GM18505 (cell line): ENCODE results near the gene SPINT3.

Experiments
- ATAC-seq: cut with Tn5 transposase; IDR thresholded peaks from one replicate; pipeline ENCODE4 v1.9.1; 2021; ENCODE audit not compliant: unreplicated experiment
- POLR2A ChIP-seq: IDR thresholded peaks from 4 replicates; pipeline ENCODE4 v1.6.1; 2011; ENCODE audit warnings: borderline replicate concordance; ENCODE audit not compliant: insufficient read depth, insufficient read length; ENCODE audit errors: extremely low read depth

Gene SPINT3

GRCh38 chr20:45515147-45515913, at the start of gene SPINT3:
Gene SPINT3, minus strand, starts transcription at chr20:45515622. Its CDS starts 14 bp downstream, at chr20:45515608.
- no peak for TF ChIP-seq POLR2A
- ATAC-seq, result no peak

GRCh38 chr20:45564760-45565276, 49.4 kb upstream of the SPINT3 start:
- no peak for TF ChIP-seq POLR2A
- no peak for ATAC-seq

- ATAC-seq, result no peak
These were observed 39.8 kb upstream of the SPINT3 start for GRCh38 chr20:45555198-45555597.

DNA sequence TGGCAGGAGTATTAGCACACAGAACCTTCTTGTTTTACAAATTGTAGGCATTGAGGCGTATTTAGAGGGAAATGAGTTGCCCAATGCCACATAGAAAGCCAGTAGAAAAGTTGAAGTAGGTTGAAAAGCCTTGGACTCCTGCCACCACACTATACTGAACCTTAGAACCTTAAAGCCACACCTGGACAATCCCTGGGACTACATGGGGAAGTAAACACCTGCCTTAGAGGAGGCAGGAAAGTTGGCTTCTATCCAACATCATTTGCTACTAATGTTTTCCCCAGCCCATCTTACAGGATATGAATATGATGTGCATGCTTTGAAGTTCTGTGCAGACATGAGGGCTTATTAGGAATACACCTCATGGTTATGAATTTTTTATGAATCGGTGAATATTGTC, 37.0 kb upstream of the SPINT3 start:
- ATAC-seq, result no peak

More at GRCh38 chr20:45555198-45555597, 39.8 kb upstream of the SPINT3 start:
- TF ChIP-seq POLR2A, result no peak

DNA sequence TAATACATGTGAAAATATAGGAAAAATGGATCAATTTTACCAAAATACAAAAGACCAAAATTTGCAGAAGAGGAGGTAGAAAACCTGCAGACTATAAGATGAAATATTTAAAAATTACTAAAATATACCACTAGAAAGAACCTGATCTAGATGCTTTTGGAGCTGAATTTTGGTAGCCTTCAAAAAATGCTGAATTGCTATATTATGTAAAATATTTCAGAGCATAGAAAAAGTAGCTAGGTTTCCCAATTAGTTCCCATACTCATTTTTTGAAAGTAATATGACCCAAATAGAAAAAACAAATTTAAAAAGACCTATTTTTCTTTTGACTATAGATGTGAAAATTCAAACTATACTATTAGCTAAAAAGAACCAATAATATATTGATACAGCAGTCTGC, 35.3 kb upstream of the SPINT3 start:
- no peak for TF ChIP-seq POLR2A
- ATAC-seq, result no peak

More for the DNA sequence above, 37.0 kb upstream of the SPINT3 start:
- TF ChIP-seq POLR2A, result no peak

DNA sequence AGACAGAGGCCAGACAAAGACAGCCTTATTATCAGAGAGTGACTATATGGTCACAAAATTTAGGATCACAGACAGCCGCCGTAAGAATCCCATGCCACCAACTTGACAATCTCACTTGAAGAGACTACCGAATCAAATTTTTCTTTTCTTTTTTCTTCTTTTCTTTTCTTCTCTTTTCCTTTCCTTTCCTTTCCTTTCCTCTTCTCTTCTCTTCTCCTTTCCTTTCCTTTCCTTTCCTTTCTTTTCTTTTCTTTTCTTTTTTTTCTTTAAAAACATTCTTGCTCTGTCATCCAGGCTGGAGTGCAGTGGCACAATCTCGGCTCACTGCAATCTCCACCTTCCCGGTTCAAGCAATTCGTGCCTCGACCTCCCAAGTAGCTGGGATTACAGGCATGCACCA, 33.0 kb upstream of the SPINT3 start:
- ATAC-seq, result no peak
- TF ChIP-seq POLR2A, result no peak

DNA sequence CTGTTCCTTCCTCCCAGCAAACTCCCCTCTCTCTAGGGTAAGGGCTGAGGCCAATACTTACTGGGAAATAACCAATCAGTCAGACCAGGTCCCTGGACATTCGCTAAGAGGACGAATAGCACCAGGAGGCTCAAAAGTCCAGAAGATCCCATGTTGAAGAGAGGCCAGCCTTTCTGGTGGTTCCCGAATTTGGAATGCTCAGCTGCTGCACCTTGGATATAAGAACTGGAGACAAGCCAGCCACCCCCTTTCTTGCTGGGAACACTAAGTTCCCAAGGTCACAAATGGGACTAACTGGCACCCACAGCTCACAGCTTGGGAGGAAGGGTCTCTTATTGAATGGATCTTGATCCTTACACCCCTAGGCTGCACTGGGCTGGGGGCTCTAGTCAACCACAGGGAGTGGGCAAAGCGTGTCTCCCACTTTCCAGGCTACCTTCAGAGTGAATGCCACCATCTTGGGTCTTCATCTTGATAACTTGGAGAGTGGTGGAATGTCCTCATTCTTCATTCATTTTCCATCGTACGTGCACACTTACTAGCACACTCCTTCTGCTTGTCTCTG, 31.9 kb upstream of the SPINT3 start, which contains the start of gene EPPIN:
Gene EPPIN (minus strand): TSS at position 196 of the 565 bp plus-strand sequence. CDS start 44 bp downstream, at position 152.
- ATAC-seq, result no peak
- TF ChIP-seq POLR2A, result no peak

DNA sequence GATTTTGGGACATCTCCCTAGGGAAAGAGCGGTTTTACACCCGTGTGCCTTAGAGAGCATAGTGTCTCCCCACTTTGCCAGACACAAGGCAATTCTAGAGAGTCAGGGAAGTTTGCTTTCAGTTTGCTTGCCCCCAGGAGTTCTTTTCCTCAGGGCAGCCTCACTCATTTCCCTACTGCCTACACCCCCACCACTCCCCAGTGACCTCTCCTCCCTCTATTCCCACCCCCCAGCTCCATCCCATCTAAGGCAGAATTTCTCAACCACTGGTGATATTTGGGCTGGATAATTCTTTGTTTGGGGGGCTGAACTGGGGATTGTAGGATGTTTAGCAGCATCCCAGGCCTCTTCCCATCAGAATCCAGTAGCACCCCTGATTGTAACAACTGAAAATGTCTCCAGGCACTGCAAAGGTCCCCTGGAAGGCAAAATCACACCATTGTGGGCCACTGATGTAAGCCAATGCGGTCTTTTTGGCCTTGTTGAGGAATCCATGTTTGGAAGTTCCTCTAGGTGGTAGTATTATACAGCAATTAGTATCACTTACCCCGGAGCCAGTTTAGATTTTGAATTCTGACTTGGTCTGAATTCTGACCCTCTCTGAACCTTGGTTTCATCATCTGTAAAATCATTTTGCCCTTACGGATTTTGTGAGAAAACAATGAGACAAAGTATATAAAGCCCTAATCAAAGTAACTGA, 30.5 kb upstream of the SPINT3 start:
- no peak for TF ChIP-seq POLR2A

GRCh38 chr20:45545351-45545750, 29.9 kb upstream of the SPINT3 start:
- ATAC-seq, result no peak
- no peak for TF ChIP-seq POLR2A

More for the DNA sequence above, 30.5 kb upstream of the SPINT3 start:
- ATAC-seq, result no peak

GRCh38 chr20:45539382-45539781, 24.0 kb upstream of the SPINT3 start, which contains the start of gene WFDC6:
Gene WFDC6, minus strand, starts transcription at chr20:45539482. Its CDS starts 75 bp downstream, at chr20:45539407.
- no peak for ATAC-seq
- no peak for TF ChIP-seq POLR2A

DNA sequence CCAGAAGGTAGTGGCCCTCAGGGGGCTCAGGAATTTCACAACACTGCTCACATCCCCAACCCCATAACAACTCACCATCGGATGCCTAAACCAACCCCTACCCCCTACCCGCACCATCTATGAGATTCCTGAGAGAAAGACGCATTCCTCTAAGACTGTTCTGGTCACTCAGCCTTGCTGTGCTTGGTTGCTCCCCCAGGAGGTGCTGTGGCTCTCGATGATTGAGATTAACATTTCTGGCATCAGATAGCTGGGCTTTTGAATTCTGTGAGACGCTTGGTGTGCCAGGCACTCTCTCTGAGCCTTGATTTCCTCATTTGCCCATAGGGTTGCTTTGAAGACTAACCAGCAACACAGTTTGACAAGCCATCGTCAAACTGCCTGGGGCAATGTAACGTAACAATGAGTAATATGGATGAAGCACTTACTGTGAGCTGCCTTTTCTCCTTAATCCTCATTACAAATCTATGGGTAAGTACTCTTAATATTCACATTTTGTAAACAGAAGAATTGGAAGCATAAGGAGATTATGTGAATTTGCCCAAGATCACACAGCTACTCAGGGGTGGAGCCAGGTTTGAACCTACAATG, 22.9 kb upstream of the SPINT3 start:
- no peak for ATAC-seq
- no peak for TF ChIP-seq POLR2A

- ATAC-seq, result no peak
- no peak for TF ChIP-seq POLR2A
These were observed 11.9 kb upstream of the SPINT3 start for GRCh38 chr20:45527294-45527693.

- no peak for TF ChIP-seq POLR2A
- no peak for ATAC-seq
These were observed 8.4 kb upstream of the SPINT3 start for GRCh38 chr20:45523821-45524220.

DNA sequence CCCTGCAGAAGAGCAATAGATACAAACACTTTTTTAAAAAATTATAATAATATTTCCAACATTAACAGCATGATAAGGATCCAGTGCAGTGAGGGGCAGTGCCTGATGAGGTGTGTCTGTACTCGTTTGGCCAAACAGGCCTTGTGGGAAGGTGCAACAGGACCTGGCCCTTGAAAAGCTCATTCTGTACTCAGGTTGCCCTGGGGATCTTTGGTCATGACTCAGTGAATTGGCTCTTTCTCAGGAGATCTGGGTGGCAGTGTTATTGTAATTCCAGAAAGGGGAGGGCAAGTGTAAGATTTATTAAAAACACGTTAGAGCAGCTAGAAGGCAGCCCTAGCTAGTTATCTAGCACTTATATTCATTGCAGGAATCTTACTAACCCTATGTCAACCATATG, 2.9 kb upstream of the SPINT3 start:
- no peak for ATAC-seq
- TF ChIP-seq POLR2A, result no peak
